Stimulated activated CD4-positive, alpha-beta T cell treated with anti-CD3 and anti-CD28 coated beads, Interleukin-1b, Interleukin-23, amount 100 ng/mL, for 24 hours (primary cell): Measurements from ENCODE around the gene PRIM2.
"Not testable (repeated sequence)": the region's sequence is repeated elsewhere in the genome, so short reads cannot be mapped to it uniquely, and the experiment has no call there.

Experiments used
- DNase-seq, 4 experiments: peaks; one replicate each; pipeline ENCODE4 v3.0.0-alpha.2; 2020; ENCODE audit warnings: low read depth in 4 of 4, low spot score in 1 of 4

The PRIM2 gene

GRCh38 chr6:57577023-57577422 is 259.6 kb downstream of the PRIM2 start:
- not testable (repeated sequence) for DNase-seq

- DNase-seq = not testable (repeated sequence)
Measured at GRCh38 chr6:57579489-57579888, 262.1 kb downstream of the PRIM2 start.

DNA sequence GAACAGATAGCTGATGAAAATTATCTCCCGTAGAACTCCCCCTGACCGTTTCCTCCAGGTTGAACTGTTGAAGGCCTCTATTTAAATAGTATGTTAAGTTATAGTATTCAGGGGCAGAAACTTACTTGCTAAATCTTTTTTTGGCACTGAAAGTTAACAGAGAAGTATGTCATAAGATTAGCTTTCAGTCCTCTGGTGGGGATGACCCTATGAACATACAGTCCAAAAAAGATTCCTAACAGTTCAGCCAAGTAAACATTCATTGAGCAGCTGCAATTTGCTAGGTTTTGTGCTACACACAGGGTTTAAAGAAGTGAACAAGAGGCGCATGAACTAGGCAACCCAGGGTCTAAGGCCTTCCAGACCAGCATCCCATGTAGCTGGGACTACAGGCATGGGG is 264.2 kb downstream of the PRIM2 start:
- DNase-seq = not testable (repeated sequence)

DNA sequence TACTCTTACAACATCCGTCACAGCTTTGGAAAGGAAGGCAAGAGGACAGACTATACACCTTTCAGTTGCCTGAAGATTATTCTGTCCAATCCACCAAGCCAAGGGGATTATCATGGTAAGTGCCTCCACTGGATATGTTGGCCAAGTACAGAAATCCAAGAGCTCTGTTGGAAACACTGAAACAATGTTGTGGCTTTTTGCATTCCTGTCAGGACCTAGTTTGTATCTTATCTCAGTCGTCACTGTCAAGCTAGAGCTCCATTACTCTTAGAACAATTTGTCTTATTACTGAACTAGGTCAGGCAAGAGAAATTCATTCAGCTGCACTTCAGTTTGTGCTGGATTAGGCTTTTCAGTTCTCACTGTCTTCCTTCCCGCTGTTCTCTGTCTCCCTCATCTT is 283.7 kb downstream of the PRIM2 start:
- DNase-seq = not testable (repeated sequence)

GRCh38 chr6:57605303-57605702 is 287.9 kb downstream of the PRIM2 start:
- not testable (repeated sequence) for DNase-seq

GRCh38 chr6:57606331-57606730 is 288.9 kb downstream of the PRIM2 start:
- DNase-seq = not testable (repeated sequence)

DNA sequence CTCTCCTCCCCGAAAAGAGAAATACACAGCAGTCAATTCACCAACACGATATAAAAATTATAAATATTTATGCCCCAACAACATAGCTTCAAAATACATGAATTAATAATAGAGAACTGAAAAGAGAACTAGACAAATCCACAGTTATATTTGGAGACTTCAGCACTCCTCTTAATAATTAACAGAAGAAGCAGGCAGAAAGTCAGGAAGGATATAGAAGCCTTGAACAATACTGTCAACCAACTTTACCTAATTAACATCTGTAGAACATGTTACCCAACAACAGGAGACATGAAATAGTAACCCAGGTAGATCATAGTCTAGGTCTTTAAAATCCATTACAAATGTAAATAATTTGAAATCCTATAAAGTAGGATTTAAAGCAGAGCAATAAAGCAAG is 293.2 kb downstream of the PRIM2 start:
- DNase-seq = not testable (repeated sequence)

DNA sequence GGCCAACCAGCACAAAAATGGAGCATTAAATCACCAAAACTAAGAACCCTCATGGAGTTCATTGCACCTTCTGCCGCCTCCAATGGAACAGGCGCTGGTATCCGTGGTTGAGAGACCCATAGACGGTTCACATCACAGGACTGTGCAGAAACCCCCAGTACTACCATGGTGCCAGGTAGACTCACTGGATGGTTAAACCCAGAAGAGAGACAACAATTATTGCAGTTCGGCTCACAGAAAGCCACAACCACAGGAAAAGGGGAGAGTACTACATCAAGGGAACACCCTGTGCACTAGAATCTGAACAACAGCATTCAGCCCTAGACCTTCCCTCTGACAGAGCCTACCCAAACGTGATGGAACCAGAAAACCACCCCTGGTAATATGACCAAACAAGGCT is 301.5 kb downstream of the PRIM2 start:
- not testable (repeated sequence) for DNase-seq

DNA sequence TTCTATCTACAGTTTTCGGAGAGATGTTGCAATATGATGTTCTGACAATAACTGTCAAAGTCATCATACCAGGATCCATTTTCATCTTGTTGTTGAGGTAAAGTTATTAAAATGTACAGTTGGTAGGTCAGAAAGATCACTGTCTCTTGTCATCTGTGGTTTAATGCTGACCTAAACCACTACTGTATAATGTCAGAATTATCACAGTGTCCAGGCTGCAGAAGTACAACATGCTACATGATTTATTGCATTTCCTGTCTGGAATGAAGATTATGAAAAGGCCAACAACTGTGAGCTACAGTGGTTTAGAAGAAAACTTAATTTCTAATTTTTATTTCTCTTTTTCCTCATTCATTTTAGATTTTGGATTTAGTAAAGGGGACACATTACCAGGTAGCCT is 314.3 kb downstream of the PRIM2 start:
- not testable (repeated sequence) for DNase-seq

GRCh38 chr6:57658526-57658925 is 341.1 kb downstream of the PRIM2 start:
- not testable (repeated sequence) for DNase-seq

DNA sequence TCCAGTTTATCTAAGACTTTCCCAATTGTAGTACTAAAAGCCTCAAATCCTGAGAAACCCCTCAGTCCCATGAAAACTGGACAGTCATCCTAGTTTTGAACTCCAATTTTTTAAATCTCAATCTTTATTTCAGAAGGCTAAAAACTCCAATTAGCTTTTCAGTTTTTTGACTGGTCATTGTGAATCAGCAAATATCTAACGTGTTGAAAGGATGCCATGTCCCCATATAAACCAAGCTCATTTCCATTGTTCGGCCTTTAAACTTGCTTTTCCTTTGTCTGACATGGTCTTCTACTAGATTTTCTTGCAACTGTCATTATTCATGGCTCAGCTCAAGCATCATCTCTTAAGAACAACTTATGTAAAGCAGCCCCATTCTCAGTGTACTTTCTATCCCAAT is 342.4 kb downstream of the PRIM2 start:
- DNase-seq = not testable (repeated sequence)

DNA sequence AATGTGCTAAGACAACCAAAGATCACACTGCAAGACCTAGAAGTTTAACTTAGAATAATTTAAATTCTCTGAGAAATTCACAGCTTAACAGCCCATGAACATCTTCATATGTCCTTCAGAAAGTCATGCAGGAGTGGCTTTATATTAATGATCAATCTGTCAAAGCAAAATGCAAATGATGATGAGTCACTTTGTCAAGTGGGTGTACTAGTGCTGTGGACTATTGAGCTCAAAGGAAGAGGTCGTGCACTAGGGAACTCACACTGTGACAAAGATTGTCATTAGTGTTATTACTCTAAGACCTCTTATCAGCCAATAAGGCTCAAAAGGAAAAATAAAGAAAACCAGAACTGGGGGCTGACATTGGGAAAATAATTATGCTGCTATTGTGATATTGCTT is 343.5 kb downstream of the PRIM2 start:
- not testable (repeated sequence) for DNase-seq

GRCh38 chr6:57668108-57668507 is 350.7 kb downstream of the PRIM2 start:
- DNase-seq = not testable (repeated sequence)

DNA sequence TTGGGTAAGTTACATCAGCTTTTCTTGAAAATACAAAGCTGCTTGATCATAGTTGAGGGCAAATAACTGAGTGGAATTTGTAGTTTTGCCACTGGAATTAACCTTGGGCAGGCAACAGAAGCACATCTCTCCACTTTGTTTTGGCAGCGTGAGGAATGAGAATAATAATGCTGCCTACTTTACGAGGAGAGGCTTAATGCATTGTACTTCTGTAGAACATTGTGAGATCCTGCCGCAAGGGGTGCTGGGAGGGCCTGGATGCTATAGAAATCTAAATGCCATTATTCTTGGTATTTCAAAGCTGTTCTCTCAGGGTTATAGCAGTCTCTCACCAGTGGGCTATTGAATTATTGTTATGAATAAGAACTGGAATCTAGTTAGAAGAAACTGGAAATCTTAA is 353.8 kb downstream of the PRIM2 start:
- not testable (repeated sequence) for DNase-seq

GRCh38 chr6:57671937-57672627 is 354.7 kb downstream of the PRIM2 start:
- not testable (repeated sequence) for DNase-seq

DNA sequence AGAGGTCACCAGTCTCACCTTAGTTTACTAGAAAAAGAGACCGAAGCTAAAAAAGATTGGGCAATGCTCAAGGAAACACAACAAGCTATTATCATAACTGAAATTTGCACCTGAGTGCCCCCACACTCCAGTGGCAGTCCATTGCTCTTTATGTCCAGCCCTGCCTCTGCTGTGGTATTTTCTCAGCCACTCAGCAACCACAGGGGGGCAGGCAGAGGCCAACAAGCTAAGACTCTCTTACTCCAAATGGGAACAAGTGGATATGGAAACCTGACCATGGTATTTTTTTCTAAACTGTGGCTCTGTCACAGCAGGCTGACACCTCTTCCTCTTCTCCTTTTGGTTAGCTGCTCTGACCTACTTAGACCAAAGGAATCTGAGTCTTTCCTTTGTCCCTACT is 355.9 kb downstream of the PRIM2 start:
- not testable (repeated sequence) for DNase-seq

DNA sequence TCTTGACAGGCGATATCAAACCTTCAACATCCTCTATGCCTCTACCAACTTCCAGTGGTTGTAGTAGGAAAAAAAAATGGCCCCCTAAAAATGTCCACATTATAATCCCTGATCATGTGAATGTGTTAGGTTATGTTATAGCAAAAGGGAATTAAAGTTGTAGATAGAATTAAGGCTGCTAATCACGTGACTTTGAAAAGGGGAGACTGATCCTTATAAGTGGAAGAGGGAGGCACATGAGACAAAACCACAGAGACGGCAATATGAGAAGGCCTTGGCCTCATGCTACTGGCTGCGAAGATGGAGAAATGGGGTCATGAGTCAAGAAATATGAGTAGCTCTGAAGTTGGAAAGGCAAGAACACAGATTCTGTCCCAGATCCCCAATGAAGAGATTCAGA is 358.0 kb downstream of the PRIM2 start:
- not testable (repeated sequence) for DNase-seq

GRCh38 chr6:57696382-57696781 is 379.0 kb downstream of the PRIM2 start:
- DNase-seq = not testable (repeated sequence)
